HG03460 (cell line): ENCODE results near the gene SNX1.

Experiments used
- ATAC-seq: cut with Tn5 transposase; IDR thresholded peaks from one replicate; pipeline ENCODE4 v1.9.1; 2021; ENCODE audit not compliant: unreplicated experiment

Gene SNX1

GRCh38 chr15:64162478-64162868 is 66.7 kb downstream of the SNX1 start:
- peak; percentile 17 for ATAC-seq

GRCh38 chr15:64162869-64163658 is 67.3 kb downstream of the SNX1 start, which contains the start of gene PPIB:
PPIB (minus strand) TSS chr15:64163022; CDS start chr15:64162986, 36 bp downstream.
- ATAC-seq, result peak; percentile 91

- ATAC-seq, result no peak
Observed at GRCh38 chr15:64163659-64164362, 68.0 kb downstream of the SNX1 start.

DNA sequence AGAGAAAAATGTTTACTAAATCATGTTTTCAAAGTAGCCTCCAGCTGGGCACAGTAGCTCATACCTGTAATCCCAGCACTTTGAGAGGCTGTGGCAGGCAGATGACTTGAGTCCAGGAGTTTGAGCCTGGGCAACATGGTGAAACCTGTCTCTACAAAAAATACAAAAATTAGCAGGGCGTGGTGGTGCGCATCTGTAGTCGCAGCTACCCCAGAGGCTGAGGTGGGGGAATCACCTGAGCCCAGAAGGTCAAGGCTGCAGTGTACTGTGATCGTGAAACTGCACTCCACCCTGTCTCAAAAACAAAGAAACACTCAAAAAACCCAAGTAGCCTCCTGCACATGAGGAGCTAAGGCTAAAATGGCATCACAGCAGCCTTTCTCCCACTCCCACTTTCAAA is 68.7 kb downstream of the SNX1 start:
- ATAC-seq, result no peak

- ATAC-seq, result no peak
Observed at GRCh38 chr15:64166102-64166890, 70.5 kb downstream of the SNX1 start.

- no peak for ATAC-seq
Observed at GRCh38 chr15:64180235-64180824, 84.5 kb downstream of the SNX1 start.

GRCh38 chr15:64182859-64183370 is 87.1 kb downstream of the SNX1 start:
- ATAC-seq, result no peak

DNA sequence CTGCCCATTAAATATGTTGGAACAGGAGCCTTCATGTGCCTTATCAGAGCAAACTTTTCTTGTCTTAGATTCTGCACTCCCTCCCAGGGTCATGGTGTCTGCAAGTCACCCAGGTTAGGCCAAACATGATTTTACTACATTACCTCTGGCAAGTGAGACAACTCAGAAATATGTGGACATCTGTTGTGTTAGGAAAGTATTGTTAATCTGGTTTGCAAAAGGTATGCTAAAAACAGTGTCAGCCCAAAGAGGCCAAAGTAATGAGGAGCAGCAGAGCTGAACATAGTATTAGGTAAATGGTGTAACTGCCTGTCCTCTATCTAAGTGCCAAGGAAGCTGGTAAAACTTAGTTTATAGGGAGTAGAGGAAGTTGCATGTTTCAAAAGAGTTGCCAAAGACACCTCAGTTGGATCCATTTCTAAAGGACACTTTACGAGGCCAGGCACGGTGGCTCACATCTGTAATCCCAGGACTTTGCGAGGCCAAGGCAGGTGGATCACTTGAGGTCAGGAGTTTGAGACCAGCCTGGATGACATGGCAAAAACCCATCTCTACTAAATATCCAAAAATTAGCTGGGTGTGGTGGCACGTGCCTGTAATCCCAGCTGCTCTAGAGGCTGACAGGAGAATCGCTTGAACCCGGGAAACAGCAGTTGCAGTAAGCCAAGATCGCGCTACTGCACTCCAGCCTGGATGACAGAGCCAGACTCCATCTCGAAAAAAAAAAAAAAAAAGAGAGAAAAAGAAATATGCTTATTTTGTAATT is 89.5 kb downstream of the SNX1 start:
- ATAC-seq, result no peak

DNA sequence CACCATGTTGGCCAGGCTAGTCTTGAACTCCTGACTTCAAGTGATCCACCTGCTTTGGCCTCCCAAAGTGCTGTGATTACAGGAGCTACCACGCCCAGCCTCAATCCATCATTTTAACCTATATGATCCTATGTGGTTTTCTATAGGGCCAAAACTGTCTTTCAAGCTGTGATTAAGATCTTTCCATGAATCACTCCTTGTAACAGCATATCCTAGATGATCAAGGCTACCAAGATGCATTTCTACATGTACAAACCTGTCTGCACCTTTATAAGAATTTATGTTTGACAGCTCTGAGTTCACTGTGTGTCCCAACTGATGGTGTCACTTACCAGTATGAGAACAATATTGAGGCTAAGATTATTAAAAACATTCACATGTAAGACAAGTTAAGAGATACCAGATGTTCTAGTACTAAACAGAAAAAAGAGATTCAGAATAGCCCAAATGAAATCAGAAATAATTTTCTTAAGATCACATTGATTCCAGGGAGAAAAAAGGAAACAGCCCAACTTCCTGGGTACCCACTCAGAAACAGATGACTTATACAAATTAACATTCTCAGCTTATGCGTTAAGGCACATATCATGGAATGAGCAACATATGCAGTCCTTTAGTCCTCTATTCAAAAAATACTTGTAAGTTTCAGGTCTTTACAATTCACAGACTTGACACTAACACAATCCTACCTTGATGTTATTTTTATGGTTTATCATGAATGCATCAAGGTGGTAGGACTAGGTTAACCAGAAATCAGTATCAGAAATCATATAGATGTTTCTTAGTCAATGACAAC is 91.8 kb downstream of the SNX1 start:
- no peak for ATAC-seq
